H7 (cell line): ENCODE measurements around the gene LRFN3. TPM values are rescaled to one million over a fixed set of nuclear protein-coding genes. Genes with fewer than 3 reads are reported as not detected.
A peak's percentile ranks its signal among the peaks of the same experiment; 100 is the strongest.
"Not testable (repeated sequence)": the region's sequence is repeated elsewhere in the genome, so short reads cannot be mapped to it uniquely, and the experiment has no call there.

ENCODE experiments used
- DNase-seq: peaks from one replicate; pipeline ENCODE4 v3.0.0; 2012
- H3K27me3 ChIP-seq: 2 replicates; pipeline ENCODE4 v1.6.0; 2011; ENCODE audit warnings: mild to moderate bottlenecking, low read length; ENCODE audit not compliant: control insufficient read depth, insufficient read depth
- H3K36me3 ChIP-seq: replicated peaks from 2 replicates; pipeline ENCODE4 v1.5.1; 2011; ENCODE audit warnings: low read length; ENCODE audit not compliant: control insufficient read depth, insufficient read depth
- H3K4me3 ChIP-seq: 2 replicates; pipeline ENCODE4 v1.5.1; 2011; ENCODE audit warnings: low read depth, mild to moderate bottlenecking, control low read depth, low read length, moderate library complexity; ENCODE audit not compliant: insufficient read depth
- total RNA-seq: library from RNA; depleted of rRNA; stranded (reverse); fragments of >200 nt; shearing (Covaris generic); gene quantifications from 2 replicates; pipeline ENCODE4 v1.2.3, GENCODE V29; 2014

The LRFN3 gene
- total RNA-seq, 1 experiment from 2014 or later = 9.9 TPM

- Histone ChIP-seq H3K27me3 (peaks cover 28% of the 10 kb centered on the region), H3K4me3 (no peak overlapping the region), H3K36me3 (no peaks in the 10 kb centered on the region)
- DNase-seq = no peak
These were observed 24.3 kb downstream of the LRFN3 start for GRCh38 chr19:35960432-35960972.

GRCh38 chr19:35963514-35963913, 27.3 kb downstream of the LRFN3 start:
- peak; percentile 82 for DNase-seq
- Histone ChIP-seq H3K36me3 (no peaks in the 10 kb centered on the region), H3K27me3 (peaks cover 19% of the 10 kb centered on the region), H3K4me3 (no peak overlapping the region)

- no peaks in the 10 kb centered on the region; the same call in 1 of the 2 replicates for H3K27me3 ChIP-seq
- no peak for DNase-seq
- no peak overlapping the region for H3K4me3 ChIP-seq
- no peaks in the 10 kb centered on the region for H3K36me3 ChIP-seq
These were observed 30.6 kb downstream of the LRFN3 start for GRCh38 chr19:35966771-35967170.

GRCh38 chr19:35973487-35973886, 37.3 kb downstream of the LRFN3 start:
- no peaks in the 10 kb centered on the region for H3K36me3 ChIP-seq
- no peak overlapping the region for H3K4me3 ChIP-seq
- H3K27me3 ChIP-seq = no peaks in the 10 kb centered on the region; the same call in 1 of the 2 replicates
- no peak for DNase-seq

- peak; percentile 86 for DNase-seq
- no peak overlapping the region for H3K4me3 ChIP-seq
- no peaks in the 10 kb centered on the region for H3K36me3 ChIP-seq
- H3K27me3 ChIP-seq = no peaks in the 10 kb centered on the region; the same call in 1 of the 2 replicates
These were observed 39.5 kb downstream of the LRFN3 start for GRCh38 chr19:35975608-35976214.

- Histone ChIP-seq H3K4me3 (no peak overlapping the region), H3K27me3 (no peaks in the 10 kb centered on the region; the same call in 1 of the 2 replicates), H3K36me3 (no peaks in the 10 kb centered on the region)
- DNase-seq = peak; percentile 94
These were observed 41.5 kb downstream of the LRFN3 start for GRCh38 chr19:35977446-35978222.

GRCh38 chr19:35978271-35978670, 42.1 kb downstream of the LRFN3 start:
- DNase-seq = no peak
- H3K27me3 ChIP-seq = no peaks in the 10 kb centered on the region; the same call in 1 of the 2 replicates
- no peaks in the 10 kb centered on the region for H3K36me3 ChIP-seq
- H3K4me3 ChIP-seq = no peak overlapping the region

- no peaks in the 10 kb centered on the region for H3K36me3 ChIP-seq
- no peak overlapping the region for H3K4me3 ChIP-seq
- no peaks in the 10 kb centered on the region; the same call in 1 of the 2 replicates for H3K27me3 ChIP-seq
- no peak for DNase-seq
These were observed 42.7 kb downstream of the LRFN3 start for GRCh38 chr19:35978832-35979365.

GRCh38 chr19:35980997-35981396, 44.8 kb downstream of the LRFN3 start:
- H3K27me3 ChIP-seq, H3K36me3 ChIP-seq, H3K4me3 ChIP-seq, DNase-seq: not testable (repeated sequence)

- H3K4me3 ChIP-seq = no peak overlapping the region
- no peaks in the 10 kb centered on the region for H3K36me3 ChIP-seq
- DNase-seq = no peak
- H3K27me3 ChIP-seq = peaks cover 7% of the 10 kb centered on the region
These were observed 47.0 kb downstream of the LRFN3 start for GRCh38 chr19:35983177-35983576.

GRCh38 chr19:35986111-35986510, 49.9 kb downstream of the LRFN3 start:
- no peak for DNase-seq
- Histone ChIP-seq H3K27me3 (peaks cover 9% of the 10 kb centered on the region), H3K36me3 (no peaks in the 10 kb centered on the region), H3K4me3 (no peak overlapping the region)

GRCh38 chr19:35986664-35987570, 50.7 kb downstream of the LRFN3 start:
- Histone ChIP-seq H3K36me3 (no peaks in the 10 kb centered on the region), H3K27me3 (peaks cover 9% of the 10 kb centered on the region), H3K4me3 (peak overlapping the region; percentile 39)
- peak; percentile 90 for DNase-seq

- Histone ChIP-seq H3K27me3 (peaks cover 9% of the 10 kb centered on the region), H3K36me3 (no peaks in the 10 kb centered on the region), H3K4me3 (peak overlapping the region; percentile 39)
- no peak for DNase-seq
These were observed 51.4 kb downstream of the LRFN3 start for GRCh38 chr19:35987571-35987896.

GRCh38 chr19:35988824-35989223, 52.6 kb downstream of the LRFN3 start:
- no peak for DNase-seq
- H3K27me3 ChIP-seq = peaks cover 9% of the 10 kb centered on the region
- no peaks in the 10 kb centered on the region for H3K36me3 ChIP-seq
- no peak overlapping the region for H3K4me3 ChIP-seq
